Suprapubic skin (tissue), 4 donors: ENCODE results near the gene TNFRSF11A.

ENCODE experiments used
- CTCF ChIP-seq, 2 donors: fragments of 200-600 bp in 1 of 2; fragments of 450-650 bp in 1 of 2; sonication (generic) in 1 of 2; IDR thresholded peaks; one replicate each; pipeline ENCODE4 v1.5.1; 2016 to 2019; ENCODE audit warnings: antibody characterized with exemption in 2 of 2, mild to moderate bottlenecking in 1 of 2, moderate library complexity in 1 of 2
- EP300 ChIP-seq: sonication (generic); formaldehyde crosslinking; IDR thresholded peaks from one replicate; pipeline ENCODE4 v1.6.1; 2017; ENCODE audit warnings: antibody characterized with exemption
- POLR2A ChIP-seq, 2 donors: fragments of 450-650 bp; IDR thresholded peaks; one replicate each; pipeline ENCODE4 v1.6.1; 2017; ENCODE audit warnings: antibody characterized with exemption in 2 of 2, mild to moderate bottlenecking in 2 of 2, moderate library complexity in 2 of 2
- POLR2AphosphoS5 ChIP-seq, 3 donors: sonication (generic); formaldehyde crosslinking; IDR thresholded peaks; one replicate each; pipeline ENCODE4 v1.6.1; 2017; ENCODE audit warnings: antibody characterized with exemption in 3 of 3

- TF ChIP-seq POLR2AphosphoS5 (IDR thresholded peaks at IDR 0.05) (no peak), CTCF (IDR thresholded peaks at IDR 0.05) (no peak), EP300 (no peak), POLR2A (IDR thresholded peaks at IDR 0.05) (no peak)
These were observed 73.2 kb downstream of the TNFRSF11A start for GRCh38 chr18:62398291-62398690.
